NCI-H128 (cell line): ENCODE data around the gene GPSM1.
"Not testable (repeated sequence)": the region's sequence is repeated elsewhere in the genome, so short reads cannot be mapped to it uniquely, and the experiment has no call there.

Experiments used
- DNase-seq: peaks from one replicate; lab custom pipeline; 2025; ENCODE audit not compliant: unreplicated experiment; lab: John Stamatoyannopoulos, UW

GPSM1 gene

DNA sequence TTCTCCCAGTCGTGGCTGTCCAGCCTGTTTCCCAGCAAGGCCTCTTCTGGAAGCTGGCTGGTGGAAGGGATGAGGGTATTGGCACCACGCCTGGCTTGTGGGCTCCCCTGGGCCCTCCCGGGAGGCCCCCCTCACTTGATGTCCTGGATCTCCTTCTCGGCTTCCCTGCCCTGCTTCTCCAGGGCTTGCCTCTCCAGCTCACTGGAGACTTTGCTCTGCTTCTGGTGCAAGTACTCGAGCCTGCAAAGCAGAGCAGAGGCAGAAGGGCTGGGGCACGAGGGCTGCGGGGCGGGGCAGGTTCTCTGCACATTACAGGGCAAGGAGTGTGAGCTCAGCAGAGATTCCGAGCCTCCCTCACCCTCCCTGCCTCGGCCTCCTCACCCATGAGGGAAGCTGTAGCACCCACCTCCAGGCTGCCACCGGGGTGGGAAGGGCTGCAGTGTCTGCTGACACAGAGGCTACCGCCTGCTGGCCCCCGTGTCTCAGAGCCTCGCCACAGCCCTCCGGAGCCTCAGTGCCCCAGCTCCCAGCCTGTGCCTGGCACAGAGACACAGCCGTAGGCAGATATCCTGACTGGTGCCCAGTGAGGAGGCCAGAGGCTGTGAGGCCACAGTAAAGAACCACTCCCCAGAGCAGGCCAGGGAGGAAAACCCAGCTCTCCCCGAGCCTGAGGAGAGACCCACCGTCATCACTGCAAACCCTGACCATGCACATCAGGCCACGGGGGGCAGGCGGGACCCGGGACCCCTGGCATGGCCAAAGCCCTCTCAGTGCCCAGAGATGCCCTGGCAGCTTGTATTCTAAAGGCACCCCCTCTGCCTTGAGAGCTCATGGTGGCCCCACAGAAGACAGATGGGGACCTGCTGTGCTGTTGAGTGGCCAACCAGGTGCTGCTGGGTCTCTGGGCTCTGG lies 65.5 kb downstream of the GPSM1 start:
- no peak for DNase-seq

DNA sequence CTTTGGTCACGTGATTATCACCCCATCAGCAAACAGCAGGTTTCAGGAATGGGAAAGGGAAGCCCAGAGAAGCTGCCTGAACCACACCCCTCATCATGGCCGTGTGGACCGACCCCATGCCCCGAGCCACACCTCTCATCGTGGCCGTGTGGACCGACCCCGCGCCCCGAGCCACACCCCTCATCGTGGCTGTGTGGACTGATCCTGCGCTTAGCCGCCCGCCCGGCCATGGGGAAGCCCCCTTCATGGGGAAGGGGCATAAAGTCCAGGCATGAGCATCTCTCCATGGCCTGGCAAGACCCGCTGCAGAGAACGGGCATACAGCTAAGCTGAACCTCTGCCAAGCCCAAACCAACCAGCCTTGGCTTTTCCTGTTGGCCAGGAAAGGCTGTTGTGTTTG lies 66.2 kb downstream of the GPSM1 start:
- no peak for DNase-seq

DNA sequence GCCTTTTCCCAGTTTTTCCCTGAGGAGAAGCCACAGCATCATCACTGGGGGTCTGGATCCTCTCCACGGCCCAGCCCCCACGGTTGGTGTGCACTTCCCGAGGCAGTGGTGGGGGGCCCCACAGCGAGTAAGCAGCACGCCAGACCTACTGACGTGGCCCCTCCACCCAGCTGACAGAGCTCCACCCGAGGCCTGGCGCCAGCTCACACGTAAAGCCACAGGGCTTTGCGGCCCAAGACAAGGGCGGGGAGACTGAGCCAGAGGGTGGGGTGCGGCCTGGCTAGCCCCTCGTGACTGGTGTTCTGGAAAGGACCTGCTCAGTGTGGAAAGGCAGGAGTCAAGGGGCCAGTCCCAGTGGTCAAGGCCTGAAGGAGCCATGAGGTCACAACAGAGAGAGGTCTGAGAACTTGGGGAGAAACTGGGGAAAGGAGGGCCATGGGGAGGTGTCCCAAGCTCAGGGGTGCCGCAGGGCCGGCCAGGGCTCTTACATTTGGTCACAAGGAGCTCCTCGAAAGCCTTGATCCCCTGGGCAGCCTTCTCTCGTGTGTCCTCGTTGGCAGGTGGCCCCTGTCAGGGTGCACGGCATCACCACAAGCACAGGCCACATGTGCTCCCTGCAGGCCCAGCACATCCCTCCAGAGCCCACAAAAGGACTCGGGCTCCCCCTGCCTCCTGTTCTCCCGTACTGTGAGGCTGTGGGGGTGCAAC lies 67.1 kb downstream of the GPSM1 start:
- DNase-seq, result no peak

DNA sequence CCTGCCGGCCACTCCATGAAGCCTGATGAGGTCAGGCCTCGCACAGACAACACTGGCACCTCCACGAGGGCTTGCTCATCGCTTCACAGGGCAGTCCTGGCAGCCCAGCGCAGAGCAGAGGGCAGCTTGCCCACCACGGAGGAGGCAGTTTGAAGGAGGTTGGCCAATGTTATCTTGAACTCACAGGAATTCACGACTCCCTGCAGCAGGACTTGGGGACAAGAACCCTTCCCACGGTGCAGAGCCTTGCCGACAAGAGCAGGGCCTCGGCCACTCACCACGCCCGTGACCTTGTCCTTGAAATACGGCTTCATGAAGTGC lies 67.6 kb downstream of the GPSM1 start:
- DNase-seq, result no peak

DNA sequence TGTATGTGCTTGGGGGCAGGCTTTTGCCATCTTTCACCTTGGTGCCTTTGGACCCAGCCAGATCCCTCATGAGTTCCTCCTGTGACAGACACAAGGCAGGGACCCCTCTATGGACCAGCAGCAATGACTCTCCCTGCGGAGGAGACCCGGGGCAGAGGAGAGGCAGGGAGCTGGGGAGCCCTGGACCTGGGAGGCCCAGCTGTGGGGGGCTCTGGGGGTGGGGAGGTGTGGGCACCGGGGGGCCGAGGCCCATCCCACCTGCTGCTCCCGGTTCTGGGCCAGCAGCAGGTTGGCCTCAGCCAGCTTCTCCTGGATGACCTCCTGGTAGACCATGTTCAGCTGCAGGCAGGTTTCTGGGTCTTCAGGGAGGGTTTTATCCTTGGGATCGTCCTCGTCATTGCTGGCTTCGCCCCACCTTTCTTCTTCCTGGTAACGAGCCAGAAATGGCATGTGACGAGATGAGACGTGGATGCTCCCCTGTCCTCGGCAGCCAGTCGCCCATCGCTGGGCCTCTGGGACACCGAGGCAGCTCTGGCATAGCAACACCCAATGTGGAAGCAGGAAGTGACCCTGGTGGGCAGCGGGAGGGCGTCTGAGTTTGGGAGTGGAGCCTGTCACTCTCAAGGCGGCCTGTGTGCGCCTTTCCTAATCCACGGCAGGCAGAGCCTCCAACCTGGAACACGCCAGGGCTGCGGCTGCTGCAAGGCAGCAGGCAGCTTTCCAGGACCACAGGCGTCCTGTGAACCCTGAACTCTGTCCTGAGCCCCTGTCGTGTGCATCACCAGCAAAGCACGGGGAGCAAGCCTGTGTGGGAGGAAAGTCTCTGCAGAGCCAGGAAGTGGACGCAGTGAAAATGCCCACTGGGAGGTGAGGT lies 68.2 kb downstream of the GPSM1 start:
- DNase-seq, result no peak

DNA sequence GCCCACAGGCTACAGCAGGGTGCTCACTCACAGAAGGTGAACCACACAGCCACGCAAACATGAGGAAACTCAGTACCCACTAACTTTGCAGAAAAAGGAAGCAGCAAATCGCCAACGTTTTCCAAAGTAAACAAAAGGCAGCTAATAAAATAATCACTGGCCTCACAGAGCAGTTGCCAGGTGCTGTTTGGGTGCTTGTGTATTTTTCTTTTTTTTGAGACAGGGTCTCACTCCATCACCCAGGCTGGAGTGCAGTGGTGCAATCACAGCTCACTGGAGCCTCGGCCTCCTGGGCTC lies 68.8 kb downstream of the GPSM1 start:
- no peak for DNase-seq

DNA sequence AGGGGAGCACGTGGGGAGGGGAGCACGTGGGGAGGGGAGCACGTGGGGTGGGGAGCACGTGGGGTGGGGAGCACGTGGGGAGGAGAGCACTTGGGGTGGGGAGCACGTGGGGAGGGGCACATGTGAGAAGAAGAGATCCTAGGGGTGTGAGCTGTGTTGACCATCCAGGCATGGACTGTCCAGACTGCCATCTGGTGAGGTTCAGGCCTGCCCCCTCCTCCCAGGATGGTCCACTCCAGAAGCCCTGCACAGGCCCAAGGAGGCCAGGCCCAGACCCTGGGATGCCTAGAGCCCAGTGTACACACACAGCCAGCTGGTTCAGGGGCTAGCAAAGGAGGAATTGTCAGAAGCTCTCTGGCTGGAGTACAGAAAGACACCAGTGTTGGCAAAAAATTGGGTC lies 70.3 kb downstream of the GPSM1 start:
- no peak for DNase-seq

DNA sequence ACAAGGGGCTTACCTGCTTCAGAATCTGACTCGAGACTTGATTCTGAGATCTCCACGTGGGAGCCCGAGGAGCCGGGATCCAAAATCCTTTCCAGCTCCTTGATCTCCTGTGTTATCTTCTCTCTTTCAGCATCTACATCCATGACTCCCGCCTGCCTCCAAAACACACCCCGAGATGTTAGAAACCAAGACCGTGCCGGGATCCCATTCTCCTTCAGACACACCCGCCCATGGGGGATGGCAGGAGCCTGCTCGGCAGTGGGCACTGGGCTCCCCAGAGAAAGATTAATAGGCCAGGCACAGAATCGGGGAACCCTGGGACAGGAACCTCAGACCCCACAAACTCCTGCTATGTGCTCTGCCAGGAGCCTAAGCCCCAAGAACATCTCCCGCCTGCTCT lies 70.9 kb downstream of the GPSM1 start:
- no peak for DNase-seq

DNA sequence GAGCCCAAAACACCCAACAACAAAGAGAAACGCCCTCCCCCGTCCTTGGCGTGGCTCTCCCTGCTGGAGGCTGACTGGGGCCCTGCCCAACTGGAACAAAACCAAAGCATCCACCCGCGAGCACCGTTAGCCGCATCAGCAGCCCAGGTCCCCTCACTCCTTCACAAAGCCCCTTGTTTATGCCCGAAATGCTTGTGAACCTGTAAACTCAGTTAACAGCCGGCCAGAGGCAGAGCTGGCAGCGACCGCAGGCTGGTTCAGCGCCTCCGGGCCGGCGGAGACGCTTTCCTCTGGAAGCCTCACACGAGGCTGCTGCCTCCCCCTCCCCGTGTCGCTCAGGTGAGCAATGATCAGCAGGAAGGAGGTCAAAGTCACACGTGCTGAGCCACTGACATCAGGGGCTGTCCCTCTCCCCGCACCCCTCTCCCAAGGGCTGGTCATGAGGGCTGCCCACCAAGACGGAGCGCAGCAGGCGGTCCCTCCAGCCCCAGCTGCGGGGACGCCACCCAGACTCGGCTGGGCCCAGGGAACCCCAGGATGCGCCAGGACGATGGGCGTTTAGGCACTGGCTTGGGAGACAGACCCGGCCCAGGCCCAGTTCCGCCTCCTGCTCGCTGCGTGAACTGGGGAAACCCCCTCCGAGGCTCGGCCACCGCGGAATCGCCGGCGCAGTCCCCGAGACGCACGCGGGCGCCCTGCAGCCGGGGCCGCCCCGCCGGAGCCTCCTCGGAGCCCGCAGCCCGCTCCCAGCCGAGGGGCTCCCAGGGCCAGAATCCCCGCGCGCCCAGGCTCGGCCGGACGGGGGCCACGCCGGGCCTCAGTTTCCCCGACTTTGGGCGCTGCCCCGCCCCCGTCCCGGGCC lies 72.1 kb downstream of the GPSM1 start:
- no peak for DNase-seq

DNA sequence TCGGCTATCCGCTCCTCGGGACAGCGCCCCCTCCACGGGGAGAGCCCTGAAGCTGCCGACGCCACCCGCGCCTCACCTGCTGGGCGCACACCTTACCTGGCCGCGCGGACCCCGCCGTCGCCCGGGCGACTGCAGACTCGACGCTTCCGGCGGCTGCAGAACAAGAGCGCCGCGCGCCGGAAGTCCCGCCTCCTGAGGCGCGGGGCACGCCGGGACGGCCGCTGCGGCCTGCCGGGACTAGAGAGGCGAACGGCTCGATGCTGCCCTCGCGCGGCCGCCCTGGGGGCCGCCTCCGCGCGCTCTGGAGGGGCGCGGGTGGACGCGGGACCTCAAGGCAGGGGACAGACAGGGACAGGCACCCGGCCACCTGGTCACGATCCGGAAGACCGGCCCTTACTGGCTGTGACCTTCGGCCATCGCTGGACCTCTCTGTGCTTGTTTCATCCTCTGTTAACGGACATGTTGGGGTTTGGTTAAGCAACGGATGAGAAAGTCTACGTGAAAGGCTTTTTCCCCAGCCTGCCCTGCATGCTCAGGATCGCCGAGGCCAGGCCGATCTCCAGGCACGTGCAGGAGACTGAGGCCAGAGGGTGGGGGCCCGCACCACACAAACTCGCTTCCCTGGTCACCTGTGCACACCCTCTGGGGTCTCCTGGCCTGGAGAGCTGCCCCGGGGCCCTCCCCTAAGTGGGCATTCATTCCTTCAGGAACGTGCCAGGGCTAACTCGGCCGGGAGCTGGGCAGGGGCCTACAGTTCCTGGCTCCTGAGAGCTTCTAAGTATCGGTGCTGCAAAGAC lies 72.9 kb downstream of the GPSM1 start, which contains the start of gene SNAPC4:
Gene SNAPC4 (minus strand): TSS at position 133 of the 797 bp plus-strand sequence. CDS start 1,742 bp downstream, outside the sequence.
- peak; percentile 67 for DNase-seq

DNA sequence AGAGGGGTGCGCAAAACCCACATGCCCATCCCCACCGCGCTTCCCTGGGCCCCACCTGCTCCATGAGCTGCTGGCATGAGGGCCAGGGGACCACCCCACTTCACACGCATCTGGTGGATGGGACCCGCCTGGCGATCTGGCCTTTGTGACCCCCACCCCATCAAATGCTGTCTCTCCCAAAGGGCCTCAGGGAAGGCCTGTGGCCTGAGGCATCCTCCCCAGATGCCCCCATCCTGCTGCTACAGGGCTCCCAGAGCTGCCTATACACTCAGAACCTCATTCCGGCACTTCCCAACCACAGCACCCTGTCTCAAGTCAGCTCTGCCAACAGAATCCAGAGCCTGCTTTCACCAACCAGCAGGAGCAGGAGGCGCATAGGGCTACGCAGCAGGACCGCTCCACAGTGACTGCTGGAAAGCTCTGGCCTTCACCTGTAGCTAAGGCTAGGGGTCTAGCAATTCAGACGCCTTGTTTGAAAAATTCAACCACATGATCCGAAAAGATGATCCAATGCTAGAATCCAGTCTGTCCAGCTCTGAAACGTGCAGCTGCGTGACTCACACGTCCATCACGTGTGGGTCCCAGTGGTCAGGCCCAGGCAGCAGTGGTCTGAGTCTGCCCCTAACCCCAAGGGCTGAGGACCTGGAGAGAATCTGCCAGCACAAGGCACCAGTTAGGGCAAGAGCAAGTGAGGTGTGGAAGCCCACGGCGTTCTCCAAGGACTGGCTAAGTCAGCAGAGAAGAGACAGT lies 74.0 kb downstream of the GPSM1 start:
- DNase-seq, result no peak

DNA sequence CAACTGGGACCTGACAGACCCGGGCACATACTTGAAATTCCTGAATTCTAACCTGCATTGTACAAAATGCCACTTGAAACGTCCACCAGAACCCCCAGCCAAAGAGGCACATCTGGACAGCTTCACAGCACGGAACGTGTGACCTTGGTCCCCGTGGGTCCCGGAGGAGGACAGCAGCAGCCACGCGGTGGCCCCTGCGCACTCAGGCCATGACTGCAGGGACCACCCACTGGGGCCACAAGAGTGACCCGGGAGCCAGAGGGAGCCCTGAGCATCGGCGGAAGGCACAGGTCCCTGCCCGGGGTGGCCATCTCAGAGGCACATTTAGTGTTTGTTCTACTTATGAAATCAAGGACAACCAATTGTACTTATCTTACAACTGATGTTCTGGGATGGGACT lies 74.7 kb downstream of the GPSM1 start:
- no peak for DNase-seq

DNA sequence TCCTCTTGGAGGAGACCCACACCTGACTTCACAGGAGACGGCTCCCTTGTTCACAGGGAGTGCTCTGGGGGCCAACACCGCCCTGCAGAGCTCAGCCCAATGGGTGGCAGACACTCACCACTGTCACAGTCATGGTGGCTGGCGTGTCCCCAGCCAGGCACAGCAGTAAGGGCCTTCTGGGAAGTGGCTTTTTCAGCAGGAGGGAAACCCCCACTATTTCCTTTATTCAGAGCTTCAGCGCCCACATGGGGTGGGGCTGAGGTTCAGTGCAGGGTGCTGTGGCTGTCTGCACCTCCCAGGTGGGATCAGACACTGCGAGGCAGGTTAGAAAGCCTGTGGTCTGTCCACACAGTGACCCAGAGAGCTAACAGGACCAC lies 76.2 kb downstream of the GPSM1 start:
- DNase-seq, result no peak

DNA sequence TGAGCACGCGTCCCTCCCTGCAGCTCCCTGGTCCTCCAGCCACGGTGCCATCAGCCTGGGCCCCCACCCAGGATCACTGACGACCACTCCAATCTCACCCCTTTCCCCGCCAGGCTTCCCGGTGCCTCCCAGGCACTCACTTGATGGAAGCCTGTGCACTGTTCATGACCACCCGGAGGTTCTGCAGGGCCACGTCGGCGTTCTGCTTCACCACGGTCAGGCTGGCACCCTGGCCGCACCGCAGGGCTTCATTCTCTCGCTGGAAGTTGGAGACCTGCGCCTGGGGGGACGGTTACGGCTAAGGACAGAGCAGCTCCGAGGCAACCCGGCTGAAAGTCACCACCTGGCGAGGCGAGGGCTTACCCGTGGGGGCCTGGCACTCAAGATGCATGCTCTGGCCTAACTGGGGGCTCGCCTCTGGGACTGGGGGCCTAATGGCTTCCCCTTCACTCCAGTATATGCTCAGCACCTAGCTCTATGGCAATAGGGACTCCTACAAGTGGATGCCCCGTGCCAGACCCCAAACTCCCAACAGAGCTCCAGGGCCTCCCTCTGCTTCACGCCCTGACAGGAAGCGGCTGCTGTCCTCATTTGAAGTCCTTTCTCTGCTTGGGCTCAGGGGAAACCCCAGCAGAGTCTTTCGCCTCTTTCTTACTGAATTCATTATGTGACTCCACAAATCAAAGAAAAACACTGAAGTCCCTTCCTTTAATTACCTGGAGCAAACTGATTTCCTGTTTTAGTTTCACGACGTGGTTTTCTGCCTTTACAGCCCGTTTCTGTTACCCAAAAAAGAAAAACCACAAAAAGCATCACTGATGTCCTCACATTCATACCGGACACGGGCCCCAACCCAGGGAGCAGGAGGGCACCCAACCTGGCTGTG lies 76.8 kb downstream of the GPSM1 start:
- DNase-seq, result no peak

DNA sequence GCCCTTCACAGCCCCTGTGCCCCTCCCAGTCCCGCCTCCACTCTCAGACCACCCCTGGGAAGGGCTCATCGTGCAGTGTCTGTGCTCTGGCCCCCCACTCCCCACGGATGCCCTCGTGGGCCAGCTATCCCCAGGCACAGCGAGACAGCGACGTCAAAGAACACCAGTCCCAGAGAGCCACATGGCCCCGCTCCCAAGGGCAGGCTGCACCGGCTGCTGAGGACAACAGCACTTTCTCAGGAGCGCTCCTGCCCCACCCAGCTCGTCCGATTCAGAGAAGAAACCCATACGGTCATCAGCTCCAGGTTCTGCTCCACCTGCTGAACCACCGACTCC lies 77.4 kb downstream of the GPSM1 start:
- no peak for DNase-seq

DNA sequence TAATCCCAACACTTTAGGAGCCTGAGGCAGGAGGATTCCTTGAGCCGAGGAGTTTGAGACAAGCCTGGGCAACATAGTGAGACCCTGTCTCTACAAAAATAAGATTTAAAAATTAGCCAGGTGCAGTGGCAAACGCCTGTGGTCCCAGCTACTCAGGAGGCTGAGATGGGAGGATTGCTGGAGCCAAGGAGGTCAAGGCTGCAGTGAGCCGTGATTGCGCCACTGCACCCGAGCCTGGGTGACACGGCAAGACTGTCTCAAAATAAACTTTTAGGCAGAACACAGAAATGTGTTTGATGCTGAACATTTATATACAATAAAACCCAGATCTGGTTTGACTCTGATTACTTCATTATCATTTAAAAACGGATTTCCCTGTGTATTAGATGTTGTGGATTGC lies 78.1 kb downstream of the GPSM1 start:
- DNase-seq, result no peak

DNA sequence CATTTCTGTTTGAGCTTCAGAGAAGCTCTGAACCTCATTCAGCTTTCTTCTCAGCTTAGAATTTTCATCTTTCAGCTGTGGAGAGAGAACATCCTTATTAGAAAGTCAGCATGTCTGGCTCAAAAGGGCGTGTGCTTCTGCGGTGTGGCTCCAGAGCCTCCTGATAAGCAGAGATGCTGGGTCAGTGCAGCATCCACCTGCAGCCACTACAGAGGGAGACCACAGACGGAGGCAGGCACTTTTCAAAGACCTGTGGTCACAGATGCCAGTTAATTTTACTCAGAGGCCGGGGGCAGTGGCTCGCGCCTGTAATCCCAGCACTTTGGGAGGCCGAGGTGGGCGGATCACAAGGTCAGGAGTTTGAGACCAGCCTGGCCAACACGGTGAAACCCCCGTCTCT lies 78.6 kb downstream of the GPSM1 start:
- DNase-seq, result not testable (repeated sequence)

DNA sequence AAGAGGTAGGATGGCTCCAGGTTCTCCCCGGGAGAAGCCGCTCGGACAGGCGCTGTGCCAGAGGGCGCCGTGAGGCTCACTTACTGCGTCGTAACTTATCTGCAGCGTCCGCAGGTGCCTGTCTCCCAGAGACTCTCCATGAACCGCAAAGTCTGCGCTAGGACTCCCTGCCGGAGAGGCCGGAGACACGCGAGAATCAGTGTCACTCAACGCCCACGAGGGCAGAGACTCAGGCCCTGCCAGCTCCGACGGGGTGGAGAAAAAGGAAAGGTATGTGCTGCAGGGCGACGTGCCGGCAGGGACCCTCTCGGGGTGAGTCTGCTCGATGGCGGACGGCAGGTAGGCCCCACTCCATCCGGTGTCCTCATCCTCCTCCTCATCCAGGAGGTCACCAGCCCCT lies 79.7 kb downstream of the GPSM1 start:
- DNase-seq, result not testable (repeated sequence)
